WI38 (cell line): ENCODE measurements around the gene SPAG7.
"Not testable (repeated sequence)": the region's sequence is repeated elsewhere in the genome, so short reads cannot be mapped to it uniquely, and the experiment has no call there.

Experiments used
- H3K4me3 ChIP-seq: 2 replicates; pipeline ENCODE4 v1.5.1; 2011; ENCODE audit warnings: low read depth, mild to moderate bottlenecking, control low read depth, low read length
- CTCF ChIP-seq: IDR thresholded peaks from 2 replicates; pipeline ENCODE4 v1.5.1; 2012; ENCODE audit warnings: low read depth, mild to moderate bottlenecking, control low read depth, low read length

SPAG7 gene

GRCh38 chr17:4920351-4921048, 47.1 kb downstream of the SPAG7 start:
- H3K4me3 ChIP-seq, result no peak overlapping the region
- TF ChIP-seq CTCF, result no peak

- no peak for TF ChIP-seq CTCF
- no peak overlapping the region for H3K4me3 ChIP-seq
Observed at GRCh38 chr17:4919511-4920047, 48.0 kb downstream of the SPAG7 start.

- not testable (repeated sequence) for H3K4me3 ChIP-seq
Observed at GRCh38 chr17:4914551-4914950, 53.1 kb downstream of the SPAG7 start.

GRCh38 chr17:4913994-4914393, 53.6 kb downstream of the SPAG7 start:
- no peak for TF ChIP-seq CTCF

More at GRCh38 chr17:4913994-4914393, 53.6 kb downstream of the SPAG7 start:
- H3K4me3 ChIP-seq, result no peak overlapping the region
